ENCODE measurements around the gene ABCC1. TPM values are rescaled to one million over a fixed set of nuclear protein-coding genes. Genes with fewer than 3 reads are reported as not detected.

Gene ABCC1
- total RNA-seq, 1 donor from 2014 or later = 61.1 TPM

DNA sequence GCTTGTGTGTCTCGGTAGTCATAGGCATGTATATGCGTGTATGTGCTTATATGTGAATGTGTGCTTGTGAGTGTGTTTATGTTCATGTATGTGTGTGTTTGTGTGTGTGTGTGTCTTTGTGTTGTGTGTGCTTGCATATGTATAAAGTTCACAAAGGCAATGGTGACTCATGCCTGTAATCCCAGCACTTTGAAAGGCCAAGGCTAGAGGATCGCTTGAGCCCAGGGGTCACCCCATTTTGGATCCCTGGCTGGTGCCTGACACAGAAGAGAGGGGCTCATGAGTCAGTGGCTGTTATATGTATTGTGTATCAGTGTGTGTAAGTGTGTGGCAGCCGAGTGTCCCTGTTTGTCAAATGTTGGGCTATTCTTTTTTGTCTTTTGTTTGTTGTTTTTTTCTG is 69.3 kb downstream of the ABCC1 start:
- intact Hi-C loops (cut with micrococcal nuclease) = no loop called here

DNA sequence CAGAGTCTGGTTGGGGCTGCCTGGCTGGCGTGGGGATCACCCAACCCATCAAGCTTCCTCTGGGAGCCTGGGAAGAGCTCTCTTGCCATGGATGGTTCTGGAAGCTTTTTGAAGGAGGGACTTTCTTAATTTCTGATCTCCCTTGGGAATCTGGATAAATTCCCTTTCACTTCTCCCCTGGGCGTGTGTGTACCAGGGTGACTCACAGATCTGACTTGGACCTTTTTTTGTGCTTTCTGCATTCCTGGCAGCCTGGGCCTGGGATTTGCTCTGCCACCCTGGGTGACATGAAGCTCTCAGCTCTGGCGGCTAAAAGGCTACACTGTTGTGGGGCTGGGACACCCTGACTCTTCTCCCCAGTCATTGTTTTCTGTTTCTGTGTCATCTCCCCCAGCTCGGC is 70.1 kb downstream of the ABCC1 start:
- intact Hi-C loops (cut with micrococcal nuclease) = no loop called here

DNA sequence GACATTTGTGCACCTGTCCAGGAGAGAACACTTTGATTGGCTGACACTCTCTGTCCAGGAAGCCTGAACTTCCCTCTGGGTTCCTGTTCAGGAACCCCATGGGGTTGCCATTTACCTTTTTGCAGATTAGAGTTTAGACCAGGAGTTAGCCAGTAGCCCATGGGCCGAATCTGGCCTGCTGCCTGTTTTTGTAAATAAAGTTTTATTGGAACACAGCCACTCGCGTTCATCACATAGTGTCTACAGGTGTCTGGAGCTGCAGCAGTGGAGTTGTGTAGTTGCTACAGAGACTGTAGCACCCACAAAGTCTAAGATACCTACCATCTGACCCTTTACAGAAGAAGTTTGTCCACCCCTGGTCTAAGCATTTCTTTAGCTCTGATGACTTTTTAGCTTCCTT is 70.9 kb downstream of the ABCC1 start:
- intact Hi-C loops (cut with micrococcal nuclease) = no loop called here

DNA sequence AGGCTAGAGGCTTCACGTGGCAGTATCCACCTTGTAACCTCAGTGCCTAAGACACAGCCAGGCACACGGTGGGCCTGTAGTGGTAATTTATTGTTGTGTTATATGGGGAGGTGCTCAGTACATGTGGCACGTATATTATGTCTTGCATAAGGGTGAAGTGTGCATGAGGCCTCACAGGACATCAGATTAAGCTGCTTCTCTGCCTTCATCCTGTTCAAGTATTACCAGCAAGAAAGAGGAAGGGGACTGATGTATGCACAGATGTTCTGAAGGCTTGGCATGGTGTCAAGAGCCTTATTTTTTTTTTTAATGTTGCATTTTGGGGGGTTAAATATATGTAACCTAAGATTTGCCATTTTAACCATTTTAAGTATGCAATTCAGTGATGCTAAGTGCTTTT is 71.6 kb downstream of the ABCC1 start:
- intact Hi-C loops (cut with micrococcal nuclease) = no loop called here

DNA sequence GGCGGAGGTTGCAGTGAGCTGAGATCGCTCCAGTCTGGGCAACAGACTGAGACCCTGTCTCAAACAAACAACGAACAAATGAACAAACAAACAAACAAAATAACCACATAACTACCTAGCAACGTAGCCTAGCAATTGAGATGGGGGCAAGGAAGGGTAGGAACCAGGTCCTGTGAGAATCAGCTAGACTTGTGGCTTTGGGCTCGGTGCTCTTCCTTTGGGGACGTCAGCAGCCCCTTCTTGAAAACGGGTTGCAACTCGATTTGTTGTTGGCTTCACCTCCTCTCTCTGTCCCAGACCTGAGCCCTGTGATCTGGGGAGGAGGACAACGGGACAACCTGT is 72.2 kb downstream of the ABCC1 start:
- intact Hi-C loops (cut with micrococcal nuclease) = no loop called here

DNA sequence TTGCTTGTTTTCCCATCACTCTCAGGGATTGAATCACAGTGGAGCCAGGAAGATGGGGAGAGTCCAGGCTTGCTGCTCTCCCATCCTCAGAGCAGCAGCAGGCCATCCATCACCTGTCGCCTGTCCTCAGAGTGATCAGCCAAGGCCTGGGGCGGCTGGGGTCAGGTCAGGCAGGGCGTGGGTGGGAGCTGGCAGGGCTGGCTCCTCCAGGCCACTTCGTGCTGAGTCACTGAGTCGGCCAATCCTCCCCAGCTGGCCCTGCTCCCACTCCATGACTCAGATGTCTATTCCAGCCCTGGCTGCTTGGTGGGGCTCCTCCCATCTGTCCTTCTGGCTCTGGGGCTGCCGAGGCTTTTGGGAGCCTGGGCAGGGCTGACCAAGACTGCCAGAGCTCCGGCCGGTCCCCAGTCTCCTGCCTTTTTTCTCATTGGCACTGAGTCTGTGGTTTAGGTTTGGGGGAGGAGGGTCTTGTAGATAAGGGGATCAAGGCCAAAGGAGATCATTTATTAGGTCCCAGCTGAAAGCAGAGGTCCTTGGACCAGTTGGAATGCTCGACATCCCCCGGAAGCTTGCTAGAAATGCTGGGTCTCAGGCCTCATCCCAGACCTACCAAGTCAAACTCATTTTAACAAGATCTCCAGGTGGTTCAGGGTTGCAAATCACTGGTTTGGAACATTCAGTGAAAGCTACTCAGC is 72.7 kb downstream of the ABCC1 start:
- intact Hi-C loops (cut with micrococcal nuclease) = no loop called here

DNA sequence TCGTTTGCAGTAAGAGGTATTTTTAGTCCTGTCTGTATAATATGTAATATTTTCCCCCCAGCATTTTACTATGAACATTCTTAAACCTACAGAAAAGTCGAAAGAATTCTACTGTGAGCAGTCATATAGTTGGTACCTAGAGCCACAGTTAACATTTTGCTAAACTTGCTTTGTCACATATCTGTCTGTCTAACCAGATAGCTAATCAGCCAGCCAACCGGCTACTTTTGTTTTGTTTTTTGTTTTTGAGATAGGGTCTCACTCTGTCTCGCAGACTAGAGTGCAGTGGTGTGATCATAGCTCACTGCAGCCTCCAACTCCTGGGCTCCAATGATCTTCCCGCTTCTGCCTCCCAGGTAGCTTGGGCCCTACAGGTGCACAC is 73.3 kb downstream of the ABCC1 start:
- intact Hi-C loops (cut with micrococcal nuclease) = no loop called here

DNA sequence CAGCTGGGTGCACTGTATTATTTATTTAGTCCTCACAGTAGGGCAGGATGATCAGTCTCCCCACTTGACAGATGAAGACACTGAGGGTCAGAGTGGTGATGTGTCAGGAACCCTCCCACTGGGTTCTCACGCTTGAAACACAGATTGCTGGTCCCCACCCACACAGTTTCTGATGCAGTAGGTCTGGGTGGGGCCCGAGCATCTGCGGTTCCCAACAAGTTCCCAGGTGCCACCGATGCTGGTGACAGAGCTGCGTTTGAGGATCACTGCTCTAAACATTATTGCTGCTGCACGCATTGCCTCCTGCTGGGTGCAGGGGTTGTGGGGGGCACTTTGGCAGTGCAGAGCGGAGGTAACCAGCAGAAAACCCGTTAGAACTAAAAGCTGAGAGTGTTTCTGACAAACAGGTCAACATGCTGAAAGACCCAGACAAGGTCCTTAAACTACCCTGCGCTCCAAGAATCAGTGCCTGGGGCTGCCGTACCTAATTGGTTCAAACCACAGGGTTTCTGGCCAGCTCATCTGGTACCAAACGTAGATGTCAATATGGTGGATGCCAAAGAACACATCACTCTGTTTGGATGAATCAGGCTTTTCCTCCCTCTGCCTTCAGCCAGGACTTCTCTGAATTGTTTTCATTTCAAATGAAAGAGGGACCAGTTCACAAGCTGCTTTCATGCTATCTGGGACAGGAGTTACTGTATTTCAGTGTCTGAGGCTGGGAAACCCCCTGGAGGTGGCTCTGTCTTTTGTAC is 76.0 kb downstream of the ABCC1 start:
- intact Hi-C loops (cut with micrococcal nuclease) = loop anchor here (1.0 kb wide), 1 partner anchor 8 kb away; no protein-coding TSS in a partner anchor

DNA sequence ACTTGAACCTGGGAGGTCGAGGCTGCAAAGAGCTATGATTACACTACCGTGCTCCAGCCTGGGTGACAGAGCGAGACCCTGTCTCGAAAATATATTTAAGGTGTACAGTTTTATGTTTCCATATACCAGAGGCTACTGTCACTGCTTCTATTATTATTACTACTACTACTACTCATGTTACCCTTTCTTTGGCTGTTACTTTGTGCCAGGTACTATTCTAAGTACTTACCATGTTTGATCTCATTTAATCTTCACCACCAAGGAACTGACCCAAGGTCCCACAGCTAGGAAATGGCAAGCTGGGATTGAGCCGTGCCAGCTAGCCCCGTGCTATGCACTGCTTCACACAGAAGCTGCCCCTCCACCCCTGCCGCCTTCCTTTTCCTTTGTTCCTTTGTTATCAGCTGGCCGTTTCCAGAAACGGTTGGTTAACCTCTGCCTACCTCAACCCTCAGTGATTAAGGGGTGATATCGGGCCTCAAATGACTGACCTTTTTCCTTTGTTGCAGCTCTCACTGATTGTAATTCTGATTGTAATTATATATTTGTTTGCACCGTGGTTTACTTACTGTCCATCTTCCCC is 78.4 kb downstream of the ABCC1 start:
- intact Hi-C loops (cut with micrococcal nuclease) = no loop called here

DNA sequence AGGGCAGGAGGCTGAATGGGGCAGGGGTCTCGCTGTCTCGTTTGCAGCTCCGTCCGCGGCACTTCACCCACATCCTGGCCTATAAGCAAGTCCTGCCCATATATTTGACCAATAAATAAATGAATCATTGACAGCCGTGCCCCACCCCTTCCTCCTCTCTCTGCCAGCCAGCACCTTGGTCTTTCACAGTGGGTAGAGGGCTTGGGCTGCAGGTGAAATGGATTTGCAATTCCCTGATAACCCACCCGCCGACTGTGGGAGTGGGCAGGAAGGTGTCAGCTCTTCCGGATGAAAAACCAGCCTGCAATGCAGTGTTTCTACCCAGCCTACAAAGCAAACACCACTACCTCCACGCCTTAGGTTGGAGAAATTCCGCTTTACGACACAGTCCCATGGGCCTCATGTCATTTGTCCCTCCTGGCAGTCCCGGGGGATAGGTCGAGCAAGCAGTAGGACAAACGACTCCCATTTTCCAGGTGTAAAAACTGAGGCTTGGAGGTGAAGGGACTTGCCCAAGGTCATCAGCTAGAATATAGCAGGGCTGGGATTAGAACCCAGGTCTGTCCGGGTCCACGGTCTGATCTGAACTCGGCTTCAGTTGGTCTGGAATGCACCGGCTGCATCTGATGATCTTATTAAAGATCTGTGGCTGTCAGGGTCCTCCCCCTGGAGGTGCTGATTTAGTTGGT is 79.0 kb downstream of the ABCC1 start:
- intact Hi-C loops (cut with micrococcal nuclease) = no loop called here

DNA sequence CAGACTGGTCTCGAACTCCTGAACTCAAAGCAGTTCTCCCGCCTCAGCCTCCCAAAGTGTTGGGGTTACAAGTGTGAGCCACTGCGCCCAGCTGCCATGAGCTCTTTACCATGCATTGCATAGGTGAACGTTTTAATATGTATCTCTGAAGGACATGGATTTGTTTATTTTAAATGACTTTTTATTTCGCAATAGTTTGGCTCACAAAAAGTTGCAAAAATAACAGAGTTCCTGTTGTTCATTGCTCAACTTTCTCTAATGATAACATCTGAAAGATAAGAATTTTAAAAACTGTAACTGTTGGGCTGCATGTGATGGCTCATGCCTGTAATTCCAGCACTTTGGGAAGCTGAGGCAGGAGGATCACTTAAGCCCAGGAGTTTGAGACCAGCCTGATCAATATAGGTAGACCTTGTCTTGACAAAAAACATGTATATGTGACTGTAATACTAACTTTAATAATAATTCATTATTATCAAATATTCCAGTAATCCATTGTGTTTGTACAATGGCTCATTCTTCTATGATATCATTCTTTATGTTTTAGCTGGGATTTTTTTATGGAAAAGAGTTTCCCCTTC is 80.1 kb downstream of the ABCC1 start:
- intact Hi-C loops (cut with micrococcal nuclease) = loop anchor here (5.0 kb wide), 1 partner anchor 67 kb away; no protein-coding TSS in a partner anchor

DNA sequence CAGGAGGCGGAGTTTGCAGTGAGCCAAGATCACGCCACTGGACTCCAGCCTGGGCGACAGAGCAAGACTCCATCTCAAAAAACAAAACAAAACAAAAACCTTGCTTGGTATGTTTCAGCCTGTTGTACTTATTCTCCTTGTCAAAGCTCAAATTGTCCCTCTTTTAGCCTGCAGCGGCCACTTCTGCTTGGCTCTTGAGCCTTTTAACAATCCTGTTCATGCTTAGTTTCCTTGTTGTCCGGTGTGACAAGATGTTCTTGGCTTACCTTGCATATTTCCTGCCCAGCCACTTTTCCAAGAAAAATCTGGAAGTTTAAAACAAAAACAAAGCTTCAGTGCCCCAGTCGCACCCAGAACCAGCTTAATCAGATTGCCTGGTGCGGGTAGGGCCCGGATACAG is 81.0 kb downstream of the ABCC1 start:
- intact Hi-C loops (cut with micrococcal nuclease) = loop anchor here (5.0 kb wide), 1 partner anchor 68 kb away; no protein-coding TSS in a partner anchor

DNA sequence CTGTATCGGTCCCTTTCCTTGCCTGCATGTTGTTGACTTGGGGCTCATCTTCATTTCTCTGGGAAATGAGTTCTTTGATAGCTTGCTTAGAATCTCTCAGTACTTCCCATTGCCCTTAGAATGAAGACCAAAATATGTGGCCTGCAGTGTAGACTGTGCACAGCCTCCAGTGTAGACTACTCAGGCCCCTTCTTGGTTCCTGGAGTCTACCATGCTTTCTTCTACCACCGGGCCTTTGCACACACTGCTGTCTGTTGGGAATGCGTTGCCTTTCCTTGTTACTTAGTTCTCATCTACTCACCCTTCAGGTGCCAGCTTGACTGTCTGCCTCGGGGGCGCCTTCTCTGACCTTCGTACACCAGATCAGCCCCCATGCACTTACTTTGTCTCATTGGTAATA is 82.0 kb downstream of the ABCC1 start:
- intact Hi-C loops (cut with micrococcal nuclease) = loop anchor here (5.0 kb wide), 1 partner anchor 69 kb away; no protein-coding TSS in a partner anchor

DNA sequence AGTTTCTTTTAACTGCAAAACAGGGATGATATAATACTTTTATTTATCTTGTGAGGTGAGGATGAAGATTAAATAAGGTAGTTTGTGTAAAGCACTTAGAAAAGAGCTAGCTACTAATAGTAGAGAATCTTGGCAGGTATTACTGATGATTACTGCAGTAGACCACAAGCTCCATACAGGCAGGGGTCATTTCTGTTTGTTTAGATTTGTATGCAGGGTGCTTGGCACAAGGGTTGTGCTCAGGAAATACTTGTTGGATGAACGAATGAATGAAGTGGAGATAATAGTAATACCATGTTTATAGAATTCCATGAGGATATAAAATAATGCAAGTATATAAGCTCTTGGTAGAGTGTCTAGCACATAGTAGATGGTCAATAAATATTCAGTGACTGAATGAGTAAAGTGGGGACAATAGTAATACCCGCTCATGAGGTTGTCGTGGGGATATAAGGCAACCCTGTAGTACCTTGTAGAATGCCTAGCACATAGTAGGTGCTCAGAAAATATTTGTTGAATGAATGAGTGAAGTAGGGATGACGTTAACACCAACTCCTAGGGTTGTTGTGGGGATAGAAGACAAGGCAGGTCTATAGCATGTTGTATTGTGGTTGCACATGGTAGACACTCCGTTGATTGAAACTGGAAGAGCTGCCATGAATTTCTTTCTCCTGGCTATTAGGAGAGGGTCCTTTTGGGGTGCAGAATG is 83.0 kb downstream of the ABCC1 start:
- intact Hi-C loops (cut with micrococcal nuclease) = loop anchor here (2.0 to 5.0 kb wide), 2 partner anchors 70 to 144 kb away; partner anchors contain the start of gene CEP20

DNA sequence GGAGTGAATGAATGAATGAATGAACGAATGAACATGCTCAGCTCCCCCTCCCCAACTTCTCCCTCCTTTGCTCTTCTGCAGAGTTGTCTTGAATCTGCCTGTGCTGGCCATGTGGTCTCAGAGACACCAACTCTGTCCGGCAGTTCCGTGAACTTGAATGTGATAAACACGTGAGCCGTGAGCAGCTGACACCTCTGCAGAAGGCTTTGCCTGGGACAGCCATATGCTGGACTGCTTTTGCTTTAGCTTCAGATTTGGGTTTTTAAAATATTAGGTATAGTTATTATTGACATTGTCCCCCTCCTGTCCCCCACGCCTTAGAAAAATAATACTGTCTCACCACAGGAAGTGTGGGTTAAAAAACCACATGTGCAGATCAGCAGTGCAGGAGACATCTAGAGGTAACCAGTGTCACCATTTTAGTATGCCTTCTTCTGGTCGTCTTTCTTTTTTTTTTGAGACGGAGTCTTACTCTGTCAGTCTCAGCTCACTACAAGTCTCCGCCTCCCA is 83.8 kb downstream of the ABCC1 start:
- intact Hi-C loops (cut with micrococcal nuclease) = loop anchor here (1.0 to 5.0 kb wide), 3 partner anchors 8 to 144 kb away; partner anchors contain the start of gene CEP20

DNA sequence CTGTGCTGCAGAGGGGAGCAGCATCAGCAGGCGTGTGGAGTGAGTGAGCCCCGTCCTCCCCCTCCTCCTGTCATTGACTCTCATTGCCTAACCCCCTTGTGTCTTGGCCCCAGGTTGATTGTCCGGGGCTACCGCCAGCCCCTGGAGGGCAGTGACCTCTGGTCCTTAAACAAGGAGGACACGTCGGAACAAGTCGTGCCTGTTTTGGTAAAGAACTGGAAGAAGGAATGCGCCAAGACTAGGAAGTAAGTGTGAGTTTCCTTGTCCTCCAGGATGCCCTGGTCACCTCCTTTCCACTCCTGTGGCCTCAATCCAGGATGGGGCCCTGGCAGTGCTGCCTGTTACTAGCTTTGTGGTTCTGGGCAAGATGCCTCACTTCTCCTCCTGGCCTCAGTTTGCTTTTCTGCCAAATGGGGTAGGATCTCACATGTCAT is 87.0 kb downstream of the ABCC1 start:
- intact Hi-C loops (cut with micrococcal nuclease) = no loop called here

DNA sequence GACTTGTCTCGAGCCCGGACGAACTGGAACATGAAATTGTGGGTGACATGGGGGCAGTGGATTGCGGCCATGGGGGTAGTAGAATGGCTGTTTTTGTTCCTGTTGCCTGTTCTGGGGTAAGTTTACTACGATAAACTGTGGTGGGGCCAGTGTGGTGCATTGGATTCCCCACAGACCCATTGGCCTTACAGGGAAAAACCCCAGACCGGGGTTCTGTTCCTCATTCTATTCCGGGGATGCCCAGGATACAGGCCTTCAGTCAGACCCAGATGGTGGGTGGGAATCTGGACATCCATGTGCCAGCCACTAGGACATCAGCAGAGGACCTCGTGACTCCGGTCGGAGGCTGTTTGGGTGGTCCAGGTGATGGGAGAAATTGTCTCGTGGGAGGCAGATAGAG is 88.1 kb downstream of the ABCC1 start:
- intact Hi-C loops (cut with micrococcal nuclease) = no loop called here

DNA sequence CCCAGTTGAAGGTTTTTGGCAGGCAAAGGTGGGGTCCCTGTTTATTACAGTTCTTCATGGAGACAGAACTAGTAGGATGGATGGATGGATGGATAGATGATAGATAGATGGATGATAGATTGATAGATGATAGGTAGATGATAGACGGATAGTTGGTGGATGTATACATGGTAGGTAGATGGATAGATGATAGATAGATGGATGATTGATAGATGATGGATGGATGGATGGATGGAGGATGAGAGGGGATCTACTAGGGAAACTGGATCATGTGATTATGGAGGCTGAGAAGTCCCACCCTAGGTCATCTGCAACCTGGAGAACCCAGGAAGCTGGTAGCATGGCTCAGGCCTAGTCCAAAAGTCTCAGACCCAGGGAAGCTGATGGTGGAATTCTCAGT is 88.6 kb downstream of the ABCC1 start:
- intact Hi-C loops (cut with micrococcal nuclease) = no loop called here

DNA sequence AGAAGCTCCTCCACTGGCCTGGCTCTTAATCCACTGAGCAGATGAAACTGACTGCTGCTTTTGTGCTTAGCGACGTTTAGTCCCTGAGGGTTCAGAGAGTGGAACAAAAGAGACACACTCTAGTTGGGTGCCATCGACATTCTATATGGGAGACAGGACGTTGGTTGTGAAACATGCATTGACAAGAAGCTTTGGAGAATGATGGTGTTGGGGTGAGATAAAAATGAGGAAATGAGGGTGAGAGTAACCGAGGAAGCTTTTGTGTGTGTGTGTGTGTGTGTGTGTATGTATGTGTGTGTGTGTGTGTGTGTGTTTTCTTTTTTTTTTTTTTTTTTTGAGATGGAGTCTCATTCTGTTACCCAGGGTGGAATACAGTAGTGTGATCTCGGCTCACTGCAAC is 89.5 kb downstream of the ABCC1 start:
- intact Hi-C loops (cut with micrococcal nuclease) = no loop called here

DNA sequence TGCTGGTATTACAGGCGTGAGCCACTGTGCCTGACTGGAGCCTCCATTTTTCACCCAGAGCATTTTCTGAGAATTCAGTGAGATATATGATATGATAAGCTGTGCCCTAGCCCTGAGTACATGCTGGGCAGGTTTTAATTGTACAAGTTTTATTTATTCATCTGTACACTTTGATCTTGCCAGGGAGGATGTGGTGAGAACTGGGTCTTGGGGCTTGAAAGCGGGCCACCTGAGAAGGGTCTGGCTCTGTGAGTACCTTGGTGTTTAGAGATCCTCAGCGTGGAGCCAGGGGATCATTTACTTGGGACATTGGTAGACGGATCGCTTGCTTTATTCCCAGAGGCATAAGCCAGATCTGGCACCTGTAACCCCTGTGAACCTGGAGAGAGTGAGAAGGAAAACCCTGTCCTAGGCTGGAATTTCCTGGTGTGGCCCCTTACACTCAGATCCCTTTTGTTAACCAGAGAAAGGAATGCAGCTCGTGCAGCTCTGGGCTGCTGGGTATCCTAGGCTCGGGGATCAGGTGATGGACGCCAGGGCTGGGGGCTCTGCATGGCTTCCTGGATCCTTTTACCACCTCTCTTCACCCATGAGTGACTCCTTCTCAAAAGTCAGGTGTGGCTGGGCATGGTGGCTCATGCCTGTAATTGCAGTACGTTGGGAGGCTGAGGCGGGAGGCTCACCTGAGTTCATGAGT is 91.9 kb downstream of the ABCC1 start:
- intact Hi-C loops (cut with micrococcal nuclease) = no loop called here
